Measurements from ENCODE around the gene NUP37. TPM values are rescaled to one million over a fixed set of nuclear protein-coding genes. Genes with fewer than 3 reads are reported as not detected.
A peak's percentile ranks its signal among the peaks of the same experiment; 100 is the strongest.
"Not testable (repeated sequence)": the region's sequence is repeated elsewhere in the genome, so short reads cannot be mapped to it uniquely, and the experiment has no call there.

Gene NUP37
- total and polyA plus RNA-seq, 8 donors: 7.8 to 76.4 (median 15.6) TPM

GRCh38 chr12:102093319-102093718 lies 26.6 kb downstream of the NUP37 start:
- TF ChIP-seq EP300 (IDR thresholded peaks at IDR 0.05) (no peak), POLR2AphosphoS5 (IDR thresholded peaks at IDR 0.05) (no peak), POLR2A (IDR thresholded peaks at IDR 0.05) (no peak), CTCF (IDR thresholded peaks at IDR 0.05) (no peak)
- intact Hi-C loops (cut with DNase I; ENCODE audit: low total_unique reads): no loop called here

GRCh38 chr12:102089228-102089835 lies 30.6 kb downstream of the NUP37 start:
- H3K4me3 ChIP-seq; H3K4me1 ChIP-seq; H3K27me3 ChIP-seq; DNase-seq; H3K9me3 ChIP-seq; H3K27ac ChIP-seq; intact Hi-C loops (cut with DNase I; ENCODE audit: low total_unique reads): not testable (repeated sequence)
- peaks cover 10 to 33% (median 24%) of the 10 kb centered on the region in 4 donors for H3K36me3 ChIP-seq
- 96 to 98% (median 98%) methylated on average over 29 to 38 of the region's 38 CpGs for WGBS, 5 donors

More at GRCh38 chr12:102093319-102093718, 26.6 kb downstream of the NUP37 start:
- Histone ChIP-seq H3K27me3 (no peaks in the 10 kb centered on the region), H3K4me1 (no peaks in the 10 kb centered on the region), H3K27ac (peak overlapping the region in 1 of 5 donors; percentile 6), H3K36me3 (peaks cover 9 to 29% (median 24%) of the 10 kb centered on the region in 4 donors), H3K4me3 (no peak overlapping the region), H3K9me3 (peaks cover 0 to 4% (median 0%) of the 10 kb centered on the region in 4 donors)
- peak in 1 of 2 donors; percentile 17 for DNase-seq

GRCh38 chr12:102080842-102081241 lies 39.1 kb downstream of the NUP37 start:
- no peak overlapping the region for H3K4me3 ChIP-seq
- WGBS, 5 donors: 38 to 65% (median 53%) methylated on average over 4 of the region's 4 CpGs
- H3K4me1 ChIP-seq: no peaks in the 10 kb centered on the region
- DNase-seq: no peak
- peaks cover 10 to 93% (median 78%) of the 10 kb centered on the region in 4 donors for H3K36me3 ChIP-seq
- TF ChIP-seq POLR2A (IDR thresholded peaks at IDR 0.05): no peak
- TF ChIP-seq CTCF (IDR thresholded peaks at IDR 0.05): no peak
- no peak for TF ChIP-seq POLR2AphosphoS5 (IDR thresholded peaks at IDR 0.05)
- no peak for TF ChIP-seq EP300 (IDR thresholded peaks at IDR 0.05)
- intact Hi-C loops (cut with DNase I; ENCODE audit: low total_unique reads): no loop called here
- no peaks in the 10 kb centered on the region for H3K9me3 ChIP-seq
- H3K27me3 ChIP-seq: no peaks in the 10 kb centered on the region
- H3K27ac ChIP-seq: no peak overlapping the region

- H3K4me3 ChIP-seq; H3K4me1 ChIP-seq; H3K27ac ChIP-seq; H3K27me3 ChIP-seq; intact Hi-C loops (cut with DNase I; ENCODE audit: low total_unique reads); H3K9me3 ChIP-seq; DNase-seq: not testable (repeated sequence)
- peaks cover 0 to 42% (median 37%) of the 10 kb centered on the region in 4 donors for H3K36me3 ChIP-seq
- WGBS, 5 donors: 94 to 98% (median 97%) methylated on average over 7 of the region's 7 CpGs
Measured at GRCh38 chr12:102072092-102072491, 47.8 kb downstream of the NUP37 start.

GRCh38 chr12:102069707-102070106 lies 50.2 kb downstream of the NUP37 start:
- no peak for DNase-seq
- H3K4me1 ChIP-seq: no peaks in the 10 kb centered on the region
- WGBS, 5 donors: 60 to 81% (median 71%) methylated on average over 3 of the region's 3 CpGs
- intact Hi-C loops (cut with DNase I; ENCODE audit: low total_unique reads): no loop called here
- no peak overlapping the region for H3K27ac ChIP-seq
- peaks cover 0 to 18% (median 13%) of the 10 kb centered on the region in 4 donors for H3K36me3 ChIP-seq
- H3K4me3 ChIP-seq: no peak overlapping the region
- H3K27me3 ChIP-seq: no peaks in the 10 kb centered on the region
- no peak for TF ChIP-seq CTCF (IDR thresholded peaks at IDR 0.05)
- TF ChIP-seq POLR2AphosphoS5 (IDR thresholded peaks at IDR 0.05): no peak
- no peak for TF ChIP-seq POLR2A (IDR thresholded peaks at IDR 0.05)
- TF ChIP-seq EP300 (IDR thresholded peaks at IDR 0.05): no peak
- H3K9me3 ChIP-seq: no peaks in the 10 kb centered on the region
